ENCODE results near the gene ZNF79. TPM values are rescaled to one million over a fixed set of nuclear protein-coding genes. Genes with fewer than 3 reads are reported as not detected.

ZNF79 gene
- total RNA-seq, 1 donor from 2014 or later = 14.1 TPM

GRCh38 chr9:127451858-127452656 lies 27.9 kb downstream of the ZNF79 start:
- peak overlapping the region; percentile 96 for H3K4me3 Mint-ChIP-seq
- no peak for TF ChIP-seq CTCF (conservative IDR thresholded peaks at IDR 0.05)
- H3K27ac Mint-ChIP-seq = peak overlapping the region; percentile 98
- peaks cover 41% of the 10 kb centered on the region for H3K36me3 Mint-ChIP-seq
- peaks cover 3% of the 10 kb centered on the region for H3K27me3 Mint-ChIP-seq
- peak; percentile 71 for DNase-seq (ENCODE audit: extremely low spot score, unreplicated experiment)
- H3K9me3 Mint-ChIP-seq = no peaks in the 10 kb centered on the region
- H3K4me1 Mint-ChIP-seq (ENCODE audit: unreplicated experiment) = peaks cover 30% of the 10 kb centered on the region

- TF ChIP-seq CTCF (conservative IDR thresholded peaks at IDR 0.05) = no peak
- Mint-ChIP-seq H3K4me1 (ENCODE audit: unreplicated experiment) (peaks cover 27% of the 10 kb centered on the region), H3K27ac (peak overlapping the region; percentile 98), H3K4me3 (peak overlapping the region; percentile 96), H3K36me3 (peaks cover 40% of the 10 kb centered on the region), H3K9me3 (no peaks in the 10 kb centered on the region), H3K27me3 (peaks cover 3% of the 10 kb centered on the region)
- DNase-seq (ENCODE audit: extremely low spot score, unreplicated experiment) = no peak
Observed at GRCh38 chr9:127452691-127453090, 28.5 kb downstream of the ZNF79 start.

- H3K4me1 Mint-ChIP-seq (ENCODE audit: unreplicated experiment) = no peaks in the 10 kb centered on the region
- TF ChIP-seq CTCF (conservative IDR thresholded peaks at IDR 0.05) = peak; percentile 15
- H3K27ac Mint-ChIP-seq = no peak overlapping the region
- H3K27me3 Mint-ChIP-seq = peaks cover 3% of the 10 kb centered on the region
- DNase-seq (ENCODE audit: extremely low spot score, unreplicated experiment) = no peak
- peaks cover 15% of the 10 kb centered on the region for H3K36me3 Mint-ChIP-seq
- no peak overlapping the region for H3K4me3 Mint-ChIP-seq
- H3K9me3 Mint-ChIP-seq = no peaks in the 10 kb centered on the region
Observed at GRCh38 chr9:127455324-127455992, 31.3 kb downstream of the ZNF79 start.

GRCh38 chr9:127457191-127457878 lies 33.2 kb downstream of the ZNF79 start:
- H3K27ac Mint-ChIP-seq = no peak overlapping the region
- H3K4me1 Mint-ChIP-seq (ENCODE audit: unreplicated experiment) = no peaks in the 10 kb centered on the region
- H3K27me3 Mint-ChIP-seq = no peaks in the 10 kb centered on the region
- H3K4me3 Mint-ChIP-seq = no peak overlapping the region
- TF ChIP-seq CTCF (conservative IDR thresholded peaks at IDR 0.05) = no peak
- DNase-seq (ENCODE audit: extremely low spot score, unreplicated experiment) = no peak
- peaks cover 7% of the 10 kb centered on the region for H3K36me3 Mint-ChIP-seq
- no peaks in the 10 kb centered on the region for H3K9me3 Mint-ChIP-seq

GRCh38 chr9:127458921-127459320 lies 34.7 kb downstream of the ZNF79 start:
- H3K4me3 Mint-ChIP-seq = no peak overlapping the region
- no peaks in the 10 kb centered on the region for H3K9me3 Mint-ChIP-seq
- no peak for TF ChIP-seq CTCF (conservative IDR thresholded peaks at IDR 0.05)
- no peaks in the 10 kb centered on the region for H3K27me3 Mint-ChIP-seq
- peaks cover 7% of the 10 kb centered on the region for H3K36me3 Mint-ChIP-seq
- H3K27ac Mint-ChIP-seq = no peak overlapping the region
- H3K4me1 Mint-ChIP-seq (ENCODE audit: unreplicated experiment) = peaks cover 4% of the 10 kb centered on the region
- DNase-seq (ENCODE audit: extremely low spot score, unreplicated experiment) = no peak

Data from type B pancreatic cell (in vitro differentiated cells).